ENCODE measurements around the gene CDC45. TPM values are rescaled to one million over a fixed set of nuclear protein-coding genes. Genes with fewer than 3 reads are reported as not detected.

CDC45 gene
- total and polyA plus RNA-seq, 7 experiments from 2014 or later, result 0.35 to 57.7 (median 0.85) TPM

- Histone ChIP-seq H3K4me3 (ENCODE audit: low read length) (no peak overlapping the region), H3K27me3 (ENCODE audit: control insufficient read depth in 2 of 2, insufficient read depth in 2 of 2, low read length in 2 of 2) (no peaks in the 10 kb centered on the region), H3K4me1 (ENCODE audit: control insufficient read depth in 2 of 2, insufficient read depth in 2 of 2, low read length in 2 of 2) (peaks cover 0 to 9% of the 10 kb centered on the region in 2 donors), H3K9me3 (ENCODE audit: control insufficient read depth in 2 of 3, low read length in 3 of 3) (no peaks in the 10 kb centered on the region), H3K27ac (ENCODE audit: low read depth, low read length) (no peak overlapping the region), H3K36me3 (ENCODE audit: control insufficient read depth in 2 of 3, insufficient read depth in 3 of 3, low read length in 3 of 3) (no peaks in the 10 kb centered on the region)
- ATAC-seq (no peak), DNase-seq (no peak)
- Mint-ChIP-seq H3K4me3 (no peak overlapping the region), H3K27ac (peak overlapping the region in 1 of 9 donors; percentile 36), H3K36me3 (peaks cover 0 to 10% (median 0%) of the 10 kb centered on the region in 5 donors), H3K9me3 (no peaks in the 10 kb centered on the region), H3K27me3 (no peaks in the 10 kb centered on the region), H3K4me1 (peaks cover 4 to 25% (median 17%) of the 10 kb centered on the region in 7 donors)
- POLR2A ChIA-PET, result interaction anchor here (0.6 to 1.7 kb wide), 4 partner anchors 8 to 136 kb away, joined by 3 to 4 read pairs (median 3); partner anchors contain the start of genes CDC45 and UFD1
- intact Hi-C loops (cut with micrococcal nuclease), result no loop called here
- CTCF ChIA-PET, result interaction anchor here (1.4 to 1.6 kb wide), 2 partner anchors 136 to 138 kb away, joined by 5 to 12 read pairs; no protein-coding TSS in a partner anchor
Measured at GRCh38 chr22:19494001-19494560, 14.4 kb downstream of the CDC45 start.

GRCh38 chr22:19494676-19495173 is 15.0 kb downstream of the CDC45 start:
- Mint-ChIP-seq H3K27me3 (no peaks in the 10 kb centered on the region), H3K4me3 (no peak overlapping the region), H3K9me3 (no peaks in the 10 kb centered on the region), H3K36me3 (peaks cover 0 to 9% (median 0%) of the 10 kb centered on the region in 5 donors), H3K27ac (peak overlapping the region in 2 of 9 donors; percentile 21 to 36), H3K4me1 (peaks cover 4 to 20% (median 12%) of the 10 kb centered on the region in 7 donors)
- ChIA-PET POLR2A (interaction anchor here (0.6 to 1.7 kb wide), 3 partner anchors 15 to 135 kb away, joined by 3 to 4 read pairs (median 3); partner anchors contain the start of genes CDC45 and UFD1), CTCF (interaction anchor here (1.6 kb wide), 1 partner anchor 135 kb away, joined by 12 read pairs; no protein-coding TSS in a partner anchor)
- Histone ChIP-seq H3K27ac (ENCODE audit: low read depth, low read length) (no peak overlapping the region), H3K4me3 (ENCODE audit: low read length) (no peak overlapping the region), H3K36me3 (ENCODE audit: control insufficient read depth in 2 of 3, insufficient read depth in 3 of 3, low read length in 3 of 3) (no peaks in the 10 kb centered on the region), H3K9me3 (ENCODE audit: control insufficient read depth in 2 of 3, low read length in 3 of 3) (no peaks in the 10 kb centered on the region), H3K4me1 (ENCODE audit: control insufficient read depth in 2 of 2, insufficient read depth in 2 of 2, low read length in 2 of 2) (peaks cover 0 to 9% of the 10 kb centered on the region in 2 donors), H3K27me3 (ENCODE audit: control insufficient read depth in 2 of 2, insufficient read depth in 2 of 2, low read length in 2 of 2) (no peaks in the 10 kb centered on the region)
- no peak for DNase-seq
- ATAC-seq, result no peak
- intact Hi-C loops (cut with micrococcal nuclease), result loop anchor here in 1 of 2 donors (5.0 kb wide), 1 partner anchor 223 kb away; no protein-coding TSS in a partner anchor

- ChIA-PET CTCF (interaction anchor here (0.7 to 1.6 kb wide), 6 partner anchors 10 to 138 kb away, joined by 3 to 26 read pairs (median 5); no protein-coding TSS in a partner anchor), POLR2A (interaction anchor here (0.9 to 1.4 kb wide), 2 partner anchors 10 to 134 kb away, joined by 3 to 8 read pairs; no protein-coding TSS in a partner anchor)
- no peaks in the 10 kb centered on the region for H3K9me3 Mint-ChIP-seq
- Histone ChIP-seq H3K4me3 (ENCODE audit: low read length) (no peak overlapping the region), H3K36me3 (ENCODE audit: control insufficient read depth in 2 of 3, insufficient read depth in 3 of 3, low read length in 3 of 3) (no peaks in the 10 kb centered on the region), H3K4me1 (ENCODE audit: control insufficient read depth in 2 of 2, insufficient read depth in 2 of 2, low read length in 2 of 2) (peaks cover 0 to 9% of the 10 kb centered on the region in 2 donors), H3K27me3 (ENCODE audit: control insufficient read depth in 2 of 2, insufficient read depth in 2 of 2, low read length in 2 of 2) (no peaks in the 10 kb centered on the region), H3K27ac (ENCODE audit: low read depth, low read length) (no peak overlapping the region), H3K9me3 (ENCODE audit: control insufficient read depth in 2 of 3, low read length in 3 of 3) (no peaks in the 10 kb centered on the region)
- peak in 7 of 9 donors; percentile 35 to 67 (median 57) for DNase-seq
- H3K36me3 Mint-ChIP-seq, result peaks cover 0 to 6% (median 0%) of the 10 kb centered on the region in 5 donors
- intact Hi-C loops (cut with micrococcal nuclease), result loop anchor here (1.0 to 5.0 kb wide), 3 partner anchors 102 to 222 kb away; no protein-coding TSS in a partner anchor
- no peak overlapping the region for H3K4me3 Mint-ChIP-seq
- H3K27me3 Mint-ChIP-seq, result no peaks in the 10 kb centered on the region
- ATAC-seq, result peak; percentile 63
- peak overlapping the region; percentile 49 to 88 (median 73) for H3K27ac Mint-ChIP-seq
- H3K4me1 Mint-ChIP-seq, result peaks cover 4 to 17% (median 12%) of the 10 kb centered on the region in 7 donors
Measured at GRCh38 chr22:19495562-19496323, 16.0 kb downstream of the CDC45 start.

GRCh38 chr22:19496324-19496630 is 16.6 kb downstream of the CDC45 start:
- H3K27me3 ChIP-seq (ENCODE audit: control insufficient read depth in 2 of 2, insufficient read depth in 2 of 2, low read length in 2 of 2), result no peaks in the 10 kb centered on the region
- no peaks in the 10 kb centered on the region for H3K36me3 ChIP-seq (ENCODE audit: control insufficient read depth in 2 of 3, insufficient read depth in 3 of 3, low read length in 3 of 3)
- no peaks in the 10 kb centered on the region for H3K9me3 ChIP-seq (ENCODE audit: control insufficient read depth in 2 of 3, low read length in 3 of 3)
- intact Hi-C loops (cut with micrococcal nuclease), result loop anchor here (1.0 to 5.0 kb wide), 3 partner anchors 101 to 221 kb away; no protein-coding TSS in a partner anchor
- Mint-ChIP-seq H3K4me1 (peaks cover 4 to 17% (median 12%) of the 10 kb centered on the region in 7 donors), H3K36me3 (peaks cover 0 to 6% (median 0%) of the 10 kb centered on the region in 5 donors), H3K9me3 (no peaks in the 10 kb centered on the region), H3K4me3 (no peak overlapping the region), H3K27me3 (no peaks in the 10 kb centered on the region), H3K27ac (peak overlapping the region; percentile 49 to 88 (median 73))
- CTCF ChIA-PET, result interaction anchor here (0.7 to 1.6 kb wide), 5 partner anchors 9 to 136 kb away, joined by 3 to 26 read pairs (median 7); no protein-coding TSS in a partner anchor
- peaks cover 0 to 9% of the 10 kb centered on the region in 2 donors for H3K4me1 ChIP-seq (ENCODE audit: control insufficient read depth in 2 of 2, insufficient read depth in 2 of 2, low read length in 2 of 2)
- no peak for DNase-seq
- no peak overlapping the region for H3K4me3 ChIP-seq (ENCODE audit: low read length)
- POLR2A ChIA-PET, result interaction anchor here (0.9 to 1.4 kb wide), 2 partner anchors 10 to 134 kb away, joined by 3 to 8 read pairs; no protein-coding TSS in a partner anchor
- no peak for ATAC-seq
- no peak overlapping the region for H3K27ac ChIP-seq (ENCODE audit: low read depth, low read length)

- POLR2A ChIA-PET, result interaction anchor here (1.4 kb wide), 1 partner anchor 18 kb away, joined by 3 read pairs; the partner anchor contains the start of gene CDC45
- no peak for ATAC-seq
Measured at GRCh38 chr22:19497245-19497644, 17.5 kb downstream of the CDC45 start.

More at GRCh38 chr22:19497245-19497644, 17.5 kb downstream of the CDC45 start:
- H3K27me3 Mint-ChIP-seq, result no peaks in the 10 kb centered on the region
- CTCF ChIA-PET, result interaction anchor here (1.2 kb wide), 1 partner anchor 132 kb away, joined by 8 read pairs; no protein-coding TSS in a partner anchor
- Histone ChIP-seq H3K27ac (ENCODE audit: low read depth, low read length) (no peak overlapping the region), H3K4me3 (ENCODE audit: low read length) (no peak overlapping the region), H3K27me3 (ENCODE audit: control insufficient read depth in 2 of 2, insufficient read depth in 2 of 2, low read length in 2 of 2) (no peaks in the 10 kb centered on the region), H3K9me3 (ENCODE audit: control insufficient read depth in 2 of 3, low read length in 3 of 3) (no peaks in the 10 kb centered on the region), H3K4me1 (ENCODE audit: control insufficient read depth in 2 of 2, insufficient read depth in 2 of 2, low read length in 2 of 2) (peaks cover 0 to 9% of the 10 kb centered on the region in 2 donors), H3K36me3 (ENCODE audit: control insufficient read depth in 2 of 3, insufficient read depth in 3 of 3, low read length in 3 of 3) (no peaks in the 10 kb centered on the region)
- no peak for DNase-seq
- no peak overlapping the region for H3K4me3 Mint-ChIP-seq
- no peaks in the 10 kb centered on the region for H3K9me3 Mint-ChIP-seq
- peaks cover 4 to 17% (median 12%) of the 10 kb centered on the region in 7 donors for H3K4me1 Mint-ChIP-seq
- H3K36me3 Mint-ChIP-seq, result peaks cover 0 to 4% (median 0%) of the 10 kb centered on the region in 5 donors
- peak overlapping the region in 4 of 9 donors; percentile 17 to 65 (median 44) for H3K27ac Mint-ChIP-seq
- intact Hi-C loops (cut with micrococcal nuclease), result loop anchor here in 1 of 2 donors (5.0 kb wide), 1 partner anchor 220 kb away; no protein-coding TSS in a partner anchor
